GM21723 (cell line): Measurements from ENCODE around the gene TLR4.

Experiments
- ATAC-seq: cut with Tn5 transposase; IDR thresholded peaks from one replicate; pipeline ENCODE4 v1.9.1; 2021; ENCODE audit warnings: mild to moderate bottlenecking, moderate library complexity; ENCODE audit not compliant: unreplicated experiment

Gene TLR4

GRCh38 chr9:117704024-117704575 is at the start of gene TLR4:
TSS of gene TLR4 (plus strand) at chr9:117704403. CDS start at chr9:117704473, 70 bp downstream.
- ATAC-seq = peak; percentile 100

GRCh38 chr9:117656002-117656401 is 48.2 kb upstream of the TLR4 start:
- ATAC-seq = no peak

- ATAC-seq = no peak
Measured at GRCh38 chr9:117662651-117663050, 41.6 kb upstream of the TLR4 start.

- no peak for ATAC-seq
Measured at GRCh38 chr9:117664419-117664818, 39.8 kb upstream of the TLR4 start.

GRCh38 chr9:117665601-117666385 is 38.4 kb upstream of the TLR4 start:
- no peak for ATAC-seq

GRCh38 chr9:117671468-117671867 is 32.7 kb upstream of the TLR4 start:
- ATAC-seq = no peak

- ATAC-seq = no peak
Measured at GRCh38 chr9:117672369-117672768, 31.8 kb upstream of the TLR4 start.

GRCh38 chr9:117677572-117677971 is 26.6 kb upstream of the TLR4 start:
- no peak for ATAC-seq

GRCh38 chr9:117678871-117679270 is 25.3 kb upstream of the TLR4 start:
- no peak for ATAC-seq

- no peak for ATAC-seq
Measured at GRCh38 chr9:117679416-117679815, 24.8 kb upstream of the TLR4 start.

- ATAC-seq = no peak
Measured at GRCh38 chr9:117681888-117682287, 22.3 kb upstream of the TLR4 start.

- ATAC-seq = peak; percentile 89
Measured at GRCh38 chr9:117682955-117683710, 21.1 kb upstream of the TLR4 start.

- no peak for ATAC-seq
Measured at GRCh38 chr9:117687532-117687931, 16.7 kb upstream of the TLR4 start.

- no peak for ATAC-seq
Measured at GRCh38 chr9:117691367-117691766, 12.8 kb upstream of the TLR4 start.

GRCh38 chr9:117696154-117696553 is 8.0 kb upstream of the TLR4 start:
- ATAC-seq = no peak

GRCh38 chr9:117697046-117697445 is 7.2 kb upstream of the TLR4 start:
- ATAC-seq = no peak

GRCh38 chr9:117703537-117703936 is 666 bp upstream of the TLR4 start:
- no peak for ATAC-seq

GRCh38 chr9:117704597-117704996 is 394 bp downstream of the TLR4 start:
- ATAC-seq = peak; percentile 17

GRCh38 chr9:117705386-117705785 is 1.2 kb downstream of the TLR4 start:
- no peak for ATAC-seq

GRCh38 chr9:117706421-117707116 is 2.4 kb downstream of the TLR4 start:
- ATAC-seq = no peak

GRCh38 chr9:117707561-117707960 is 3.4 kb downstream of the TLR4 start:
- ATAC-seq = no peak
